KMS-11 (cell line): ENCODE data around the gene NCCRP1.

Experiments used
- H2AFZ ChIP-seq: fragments of 200-600 bp; sonication (generic); 2 replicates; pipeline ENCODE4 v1.6.1; 2016; ENCODE audit warnings: antibody characterized with exemption, mixed run types, low read depth
- H3K27ac ChIP-seq: fragments of 200-600 bp; sonication (generic); 2 replicates; pipeline ENCODE4 v1.6.1; 2016; ENCODE audit warnings: mild to moderate bottlenecking, mixed run types
- H3K27me3 ChIP-seq: fragments of 200-600 bp; sonication (generic); 2 replicates; pipeline ENCODE4 v1.6.1; 2017; ENCODE audit warnings: mild to moderate bottlenecking, low read depth, mixed run types, moderate library complexity; ENCODE audit not compliant: insufficient read depth
- H3K36me3 ChIP-seq: fragments of 200-600 bp; sonication (generic); 2 replicates; pipeline ENCODE4 v1.6.1; 2017; ENCODE audit warnings: mild to moderate bottlenecking, mixed run types; ENCODE audit not compliant: insufficient read depth
- H3K4me1 ChIP-seq: fragments of 200-600 bp; sonication (generic); 2 replicates; pipeline ENCODE4 v1.6.1; 2016; ENCODE audit warnings: mild to moderate bottlenecking, low read depth, mixed run types; ENCODE audit not compliant: poor library complexity, severe bottlenecking
- H3K4me2 ChIP-seq: fragments of 200-600 bp; sonication (generic); 2 replicates; pipeline ENCODE4 v1.7.0; 2016; ENCODE audit warnings: mild to moderate bottlenecking, mixed run types
- H3K4me3 ChIP-seq: fragments of 200-600 bp; sonication (generic); IDR thresholded peaks from 2 replicates; pipeline ENCODE4 v1.6.1; 2017; ENCODE audit warnings: low read depth, low read length, mixed read lengths; ENCODE audit not compliant: insufficient read depth
- H3K79me2 ChIP-seq: fragments of 200-600 bp; sonication (generic); 2 replicates; pipeline ENCODE4 v1.6.1; 2016; ENCODE audit warnings: low read depth, mixed run types; ENCODE audit not compliant: insufficient read depth
- H3K9ac ChIP-seq: fragments of 200-600 bp; sonication (generic); 2 replicates; pipeline ENCODE4 v1.6.1; 2016; ENCODE audit warnings: mild to moderate bottlenecking, mixed run types
- H4K20me1 ChIP-seq: fragments of 200-600 bp; sonication (generic); 2 replicates; pipeline ENCODE4 v1.6.1; 2016; ENCODE audit warnings: mild to moderate bottlenecking, mixed run types; ENCODE audit not compliant: insufficient read depth
- TF ChIP-seq, protein P1 (sequence below): fragments of 200-600 bp; sonication (generic); conservative IDR thresholded peaks from 2 replicates; pipeline ENCODE4 v1.6.1; 2017; ENCODE audit warnings: low read depth, mild to moderate bottlenecking, antibody characterized with exemption, low read length, moderate library complexity, mixed read lengths

The NCCRP1 gene

DNA sequence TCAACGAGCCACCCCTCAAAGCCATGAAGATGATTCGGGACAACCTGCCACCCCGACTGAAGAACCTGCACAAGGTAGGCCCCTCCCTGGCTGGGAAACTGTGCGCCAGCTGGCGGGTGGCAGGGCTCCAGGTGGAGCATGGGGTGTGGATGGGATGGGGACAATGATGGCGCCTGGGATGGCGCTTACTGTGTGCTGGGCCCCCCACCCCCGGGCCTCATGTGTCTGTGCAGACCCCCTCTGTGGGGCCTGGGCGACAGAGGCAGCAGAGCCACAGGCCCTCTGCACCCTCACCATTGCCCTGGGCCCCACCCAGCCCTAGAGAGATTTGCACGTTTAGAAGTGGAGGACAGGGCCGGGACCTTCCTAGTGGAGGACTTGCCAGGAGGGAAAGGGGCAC is 19.0 kb upstream of the NCCRP1 start:
- H3K4me1 ChIP-seq = no peaks in the 10 kb centered on the region
- no peak overlapping the region for H3K27ac ChIP-seq
- H3K36me3 ChIP-seq = no peaks in the 10 kb centered on the region
- no peak overlapping the region for H3K9ac ChIP-seq
- no peak overlapping the region for H3K4me2 ChIP-seq
- no peaks in the 10 kb centered on the region for H3K27me3 ChIP-seq
- TF ChIP-seq, protein P1, sequence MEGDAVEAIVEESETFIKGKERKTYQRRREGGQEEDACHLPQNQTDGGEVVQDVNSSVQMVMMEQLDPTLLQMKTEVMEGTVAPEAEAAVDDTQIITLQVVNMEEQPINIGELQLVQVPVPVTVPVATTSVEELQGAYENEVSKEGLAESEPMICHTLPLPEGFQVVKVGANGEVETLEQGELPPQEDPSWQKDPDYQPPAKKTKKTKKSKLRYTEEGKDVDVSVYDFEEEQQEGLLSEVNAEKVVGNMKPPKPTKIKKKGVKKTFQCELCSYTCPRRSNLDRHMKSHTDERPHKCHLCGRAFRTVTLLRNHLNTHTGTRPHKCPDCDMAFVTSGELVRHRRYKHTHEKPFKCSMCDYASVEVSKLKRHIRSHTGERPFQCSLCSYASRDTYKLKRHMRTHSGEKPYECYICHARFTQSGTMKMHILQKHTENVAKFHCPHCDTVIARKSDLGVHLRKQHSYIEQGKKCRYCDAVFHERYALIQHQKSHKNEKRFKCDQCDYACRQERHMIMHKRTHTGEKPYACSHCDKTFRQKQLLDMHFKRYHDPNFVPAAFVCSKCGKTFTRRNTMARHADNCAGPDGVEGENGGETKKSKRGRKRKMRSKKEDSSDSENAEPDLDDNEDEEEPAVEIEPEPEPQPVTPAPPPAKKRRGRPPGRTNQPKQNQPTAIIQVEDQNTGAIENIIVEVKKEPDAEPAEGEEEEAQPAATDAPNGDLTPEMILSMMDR = no peak
- no peaks in the 10 kb centered on the region for H3K79me2 ChIP-seq
- H2AFZ ChIP-seq = no peak overlapping the region
- no peak overlapping the region for H3K4me3 ChIP-seq
- no peaks in the 10 kb centered on the region for H4K20me1 ChIP-seq

DNA sequence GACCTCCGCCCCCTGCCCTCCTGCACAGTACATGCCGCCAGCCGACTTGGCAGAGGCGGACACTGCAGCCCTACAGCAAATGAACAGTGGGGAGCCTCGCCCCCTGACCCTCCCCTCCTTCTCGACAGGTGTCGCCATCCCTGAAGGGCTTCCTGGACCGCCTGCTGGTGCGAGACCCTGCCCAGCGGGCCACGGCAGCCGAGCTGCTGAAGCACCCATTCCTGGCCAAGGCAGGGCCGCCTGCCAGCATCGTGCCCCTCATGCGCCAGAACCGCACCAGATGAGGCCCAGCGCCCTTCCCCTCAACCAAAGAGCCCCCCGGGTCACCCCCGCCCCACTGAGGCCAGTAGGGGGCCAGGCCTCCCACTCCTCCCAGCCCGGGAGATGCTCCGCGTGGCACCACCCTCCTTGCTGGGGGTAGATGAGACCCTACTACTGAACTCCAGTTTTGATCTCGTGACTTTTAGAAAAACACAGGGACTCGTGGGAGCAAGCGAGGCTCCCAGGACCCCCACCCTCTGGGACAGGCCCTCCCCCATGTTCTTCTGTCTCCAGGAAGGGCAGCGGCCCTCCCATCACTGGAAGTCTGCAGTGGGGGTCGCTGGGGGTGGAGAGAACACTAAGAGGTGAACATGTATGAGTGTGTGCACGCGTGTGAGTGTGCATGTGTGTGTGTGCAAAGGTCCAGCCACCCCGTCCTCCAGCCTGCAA is 18.3 kb upstream of the NCCRP1 start:
- TF ChIP-seq, protein P1 = no peak

DNA sequence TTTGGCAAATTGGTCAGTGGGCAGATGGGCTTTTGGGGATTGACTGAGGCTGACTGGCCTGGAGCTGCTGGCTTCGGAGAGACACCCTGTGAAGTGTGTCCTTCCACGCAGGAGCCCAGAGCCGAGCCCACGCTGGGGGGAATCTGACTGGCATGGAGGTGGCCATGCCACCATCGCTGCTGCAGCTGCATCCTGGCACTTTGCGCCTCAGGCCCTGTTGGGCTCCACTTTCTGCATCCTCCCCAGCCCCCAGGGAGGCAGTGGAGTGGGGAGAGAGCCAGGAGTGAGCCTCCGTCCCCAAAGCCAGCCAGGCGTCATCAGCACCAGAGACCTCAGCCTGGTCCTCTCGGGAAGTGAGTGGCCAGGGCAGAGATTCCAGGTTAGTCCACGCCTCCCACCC is 17.0 kb upstream of the NCCRP1 start:
- no peak overlapping the region for H3K4me2 ChIP-seq
- no peaks in the 10 kb centered on the region for H4K20me1 ChIP-seq
- H3K27me3 ChIP-seq = no peaks in the 10 kb centered on the region
- TF ChIP-seq, protein P1 = no peak
- no peak overlapping the region for H3K4me3 ChIP-seq
- no peaks in the 10 kb centered on the region for H3K36me3 ChIP-seq
- no peaks in the 10 kb centered on the region for H3K79me2 ChIP-seq
- no peak overlapping the region for H3K9ac ChIP-seq
- no peaks in the 10 kb centered on the region for H3K4me1 ChIP-seq
- no peak overlapping the region for H2AFZ ChIP-seq
- H3K27ac ChIP-seq = no peak overlapping the region

More for the DNA sequence above, 18.3 kb upstream of the NCCRP1 start:
- H3K4me1 ChIP-seq = no peaks in the 10 kb centered on the region
- H3K79me2 ChIP-seq = no peaks in the 10 kb centered on the region
- H3K27ac ChIP-seq = no peak overlapping the region
- no peaks in the 10 kb centered on the region for H3K36me3 ChIP-seq
- no peak overlapping the region for H2AFZ ChIP-seq
- H3K9ac ChIP-seq = no peak overlapping the region
- no peaks in the 10 kb centered on the region for H4K20me1 ChIP-seq
- H3K27me3 ChIP-seq = no peaks in the 10 kb centered on the region
- no peak overlapping the region for H3K4me3 ChIP-seq
- H3K4me2 ChIP-seq = no peak overlapping the region

DNA sequence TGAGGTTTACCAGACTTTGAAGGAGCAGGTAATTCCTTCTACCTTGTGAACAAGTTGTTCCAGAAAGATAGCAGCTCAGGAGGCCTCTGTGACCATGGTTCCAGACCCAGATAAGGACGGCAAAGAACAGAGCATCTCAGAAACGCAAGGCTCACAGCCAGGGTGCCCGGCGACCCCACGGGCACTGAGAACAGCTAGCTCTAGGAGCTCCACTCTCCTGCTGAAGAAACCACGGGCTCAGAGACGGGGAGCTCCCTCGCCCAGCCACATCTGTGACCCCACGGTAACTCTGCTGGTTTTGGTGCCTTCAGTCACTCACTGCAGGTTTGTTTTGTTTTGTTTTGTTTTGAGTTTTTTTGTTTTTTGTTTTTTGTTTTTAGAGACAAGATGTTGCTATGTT is 16.0 kb upstream of the NCCRP1 start:
- Histone ChIP-seq H3K9ac (no peak overlapping the region), H2AFZ (no peak overlapping the region), H3K36me3 (no peaks in the 10 kb centered on the region), H4K20me1 (no peaks in the 10 kb centered on the region), H3K4me3 (no peak overlapping the region), H3K27ac (no peak overlapping the region), H3K4me1 (no peaks in the 10 kb centered on the region), H3K4me2 (no peak overlapping the region), H3K79me2 (no peaks in the 10 kb centered on the region), H3K27me3 (no peaks in the 10 kb centered on the region)
- TF ChIP-seq, protein P1 = no peak
